Body of pancreas (tissue), 4 donors: ENCODE results near the gene STK25. TPM values are rescaled to one million over a fixed set of nuclear protein-coding genes. Genes with fewer than 3 reads are reported as not detected.

Experiments used
- ATAC-seq: fragments of 150-250 bp; one replicate; pipeline ENCODE4 v1.9.1; 2016
- DNase-seq, 4 donors: peaks; one replicate each; pipeline ENCODE4 v3.0.0-alpha.2; 2019
- H3K27ac ChIP-seq, 4 donors: fragments of 200-600 bp; sonication (generic); 1 replicate in 3 of 4; 2 replicates in 1 of 4; pipeline versions ENCODE4 v1.5.1 to v1.6.1; 2016 to 2019; ENCODE audit warnings: mild to moderate bottlenecking in 1 of 4, mixed read lengths in 1 of 4, moderate library complexity in 1 of 4
- H3K27me3 ChIP-seq, 2 donors: fragments of 200-600 bp; sonication (generic); one replicate each; pipeline ENCODE4 v1.6.0; 2016; ENCODE audit warnings: mild to moderate bottlenecking in 1 of 2
- H3K36me3 ChIP-seq, 2 donors: fragments of 200-600 bp; sonication (generic); replicated peaks in 1 of 2; 2 replicates each; pipeline ENCODE4 v1.5.1; 2016; ENCODE audit warnings: low read depth in 2 of 2; ENCODE audit not compliant: insufficient read depth in 1 of 2
- H3K4me1 ChIP-seq: fragments of 200-600 bp; sonication (generic); one replicate; pipeline ENCODE4 v1.6.0; 2016
- H3K4me3 ChIP-seq, 2 donors: fragments of 200-600 bp; sonication (generic); 1 replicate in 1 of 2; 2 replicates in 1 of 2; pipeline ENCODE4 v1.5.1; 2016 to 2019
- H3K9me3 ChIP-seq, 3 donors: fragments of 200-600 bp; sonication (generic); 1 replicate in 2 of 3; 2 replicates in 1 of 3; pipeline ENCODE4 v1.5.1; 2016
- POLR2A ChIP-seq, 3 donors: fragments of 450-650 bp; IDR thresholded peaks; one replicate each; pipeline ENCODE4 v1.6.1; 2016; ENCODE audit warnings: antibody characterized with exemption in 3 of 3, mild to moderate bottlenecking in 2 of 3
- WGBS, 2 donors: methylation state at CpG; one replicate each; pipeline ENCODE4 v1.1.5; 2017; 5-methylcytosine and 5-hydroxymethylcytosine counted together
- intact Hi-C: fragments of 100-400 bp; cut with DNase I; formaldehyde crosslinking; loops from one replicate; pipeline ENCODE4 v1.15.1; 2023
- total RNA-seq, 2 donors: library from RNA; depleted of rRNA; stranded (reverse); fragments of >200 nt; gene quantifications; one replicate each; pipeline ENCODE4 v1.1.0, GENCODE V29; 2016
- TF ChIP-seq, protein P1 (sequence below), 7 experiments: fragments of 450-650 bp in 4 of 7; fragments of 200-600 bp in 3 of 7; sonication (generic) in 3 of 7; IDR thresholded peaks; one replicate each; pipeline ENCODE4 v1.5.1; 2016 to 2019; ENCODE audit warnings: antibody characterized with exemption in 7 of 7

STK25 gene
- 100 to 1,000 TPM; 129 to 144 TPM for total RNA-seq

- peaks cover 63% of the 10 kb centered on the region for H3K4me1 ChIP-seq
- no peaks in the 10 kb centered on the region for H3K36me3 ChIP-seq
- intact Hi-C loops = no loop called here
- WGBS, 2 donors = 2% methylated on average over 89 of the region's 122 CpGs; no CpG with 5 or more reads in 1 of the 2 donors
- ATAC-seq = peak; percentile 94
- H3K4me3 ChIP-seq = peak within 1 kb of the TSS; percentile 56 to 88
- H3K9me3 ChIP-seq = no peaks in the 10 kb centered on the region
- peak; percentile 43 to 71 (median 65) for TF ChIP-seq POLR2A (IDR thresholded peaks at IDR 0.05)
- TF ChIP-seq, protein P1, sequence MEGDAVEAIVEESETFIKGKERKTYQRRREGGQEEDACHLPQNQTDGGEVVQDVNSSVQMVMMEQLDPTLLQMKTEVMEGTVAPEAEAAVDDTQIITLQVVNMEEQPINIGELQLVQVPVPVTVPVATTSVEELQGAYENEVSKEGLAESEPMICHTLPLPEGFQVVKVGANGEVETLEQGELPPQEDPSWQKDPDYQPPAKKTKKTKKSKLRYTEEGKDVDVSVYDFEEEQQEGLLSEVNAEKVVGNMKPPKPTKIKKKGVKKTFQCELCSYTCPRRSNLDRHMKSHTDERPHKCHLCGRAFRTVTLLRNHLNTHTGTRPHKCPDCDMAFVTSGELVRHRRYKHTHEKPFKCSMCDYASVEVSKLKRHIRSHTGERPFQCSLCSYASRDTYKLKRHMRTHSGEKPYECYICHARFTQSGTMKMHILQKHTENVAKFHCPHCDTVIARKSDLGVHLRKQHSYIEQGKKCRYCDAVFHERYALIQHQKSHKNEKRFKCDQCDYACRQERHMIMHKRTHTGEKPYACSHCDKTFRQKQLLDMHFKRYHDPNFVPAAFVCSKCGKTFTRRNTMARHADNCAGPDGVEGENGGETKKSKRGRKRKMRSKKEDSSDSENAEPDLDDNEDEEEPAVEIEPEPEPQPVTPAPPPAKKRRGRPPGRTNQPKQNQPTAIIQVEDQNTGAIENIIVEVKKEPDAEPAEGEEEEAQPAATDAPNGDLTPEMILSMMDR (IDR thresholded peaks at IDR 0.05) = no peak
- peak; percentile 97 to 98 (median 98) for DNase-seq
- H3K27ac ChIP-seq = peak within 1 kb of the TSS; percentile 65 to 91 (median 85)
- no peaks in the 10 kb centered on the region for H3K27me3 ChIP-seq
Measured at GRCh38 chr2:241508240-241509154, at the start of gene STK25. Gene STK25, minus strand, starts transcription at chr2:241508584. Its CDS starts 549 bp downstream, at chr2:241508035.

DNA sequence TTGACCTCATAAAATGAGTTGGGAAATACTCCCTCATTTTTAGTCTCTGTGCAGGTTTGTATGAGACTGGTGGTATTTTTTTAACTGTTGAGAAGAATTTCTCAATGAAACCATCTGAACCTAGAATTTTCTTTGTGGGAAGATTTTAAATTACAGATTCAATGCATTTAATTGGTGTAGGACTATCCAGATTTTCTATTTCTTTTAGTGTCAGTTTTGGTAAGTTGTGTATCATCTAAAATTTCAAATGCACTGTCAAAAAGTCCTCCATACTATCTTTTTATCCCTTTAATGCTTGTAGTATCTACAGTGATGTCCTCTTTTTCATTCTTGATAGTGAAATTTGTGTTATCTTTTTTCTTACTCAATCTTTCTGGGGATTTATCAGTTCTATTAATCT, 48.4 kb upstream of the STK25 start:
- TF ChIP-seq, protein P1 (IDR thresholded peaks at IDR 0.05) = no peak
- no peak for TF ChIP-seq POLR2A (IDR thresholded peaks at IDR 0.05)
- no peak overlapping the region for H3K4me3 ChIP-seq
- H3K4me1 ChIP-seq = peaks cover 29% of the 10 kb centered on the region
- no peak for DNase-seq
- H3K9me3 ChIP-seq = no peaks in the 10 kb centered on the region
- no peak overlapping the region for H3K27ac ChIP-seq
- H3K27me3 ChIP-seq = no peaks in the 10 kb centered on the region
- ATAC-seq = no peak
- no peaks in the 10 kb centered on the region for H3K36me3 ChIP-seq
- intact Hi-C loops = no loop called here

GRCh38 chr2:241555711-241556110, 47.3 kb upstream of the STK25 start:
- no peaks in the 10 kb centered on the region for H3K36me3 ChIP-seq
- H3K4me3 ChIP-seq = no peak overlapping the region
- no peaks in the 10 kb centered on the region for H3K9me3 ChIP-seq
- 55 to 72% methylated on average over 3 of the region's 3 CpGs for WGBS, 2 donors
- H3K4me1 ChIP-seq = peaks cover 21% of the 10 kb centered on the region
- H3K27me3 ChIP-seq = no peaks in the 10 kb centered on the region
- no peak overlapping the region for H3K27ac ChIP-seq
- TF ChIP-seq, protein P1 (IDR thresholded peaks at IDR 0.05) = no peak
- TF ChIP-seq POLR2A (IDR thresholded peaks at IDR 0.05) = no peak
- ATAC-seq (no peak), DNase-seq (no peak)
- intact Hi-C loops = no loop called here

DNA sequence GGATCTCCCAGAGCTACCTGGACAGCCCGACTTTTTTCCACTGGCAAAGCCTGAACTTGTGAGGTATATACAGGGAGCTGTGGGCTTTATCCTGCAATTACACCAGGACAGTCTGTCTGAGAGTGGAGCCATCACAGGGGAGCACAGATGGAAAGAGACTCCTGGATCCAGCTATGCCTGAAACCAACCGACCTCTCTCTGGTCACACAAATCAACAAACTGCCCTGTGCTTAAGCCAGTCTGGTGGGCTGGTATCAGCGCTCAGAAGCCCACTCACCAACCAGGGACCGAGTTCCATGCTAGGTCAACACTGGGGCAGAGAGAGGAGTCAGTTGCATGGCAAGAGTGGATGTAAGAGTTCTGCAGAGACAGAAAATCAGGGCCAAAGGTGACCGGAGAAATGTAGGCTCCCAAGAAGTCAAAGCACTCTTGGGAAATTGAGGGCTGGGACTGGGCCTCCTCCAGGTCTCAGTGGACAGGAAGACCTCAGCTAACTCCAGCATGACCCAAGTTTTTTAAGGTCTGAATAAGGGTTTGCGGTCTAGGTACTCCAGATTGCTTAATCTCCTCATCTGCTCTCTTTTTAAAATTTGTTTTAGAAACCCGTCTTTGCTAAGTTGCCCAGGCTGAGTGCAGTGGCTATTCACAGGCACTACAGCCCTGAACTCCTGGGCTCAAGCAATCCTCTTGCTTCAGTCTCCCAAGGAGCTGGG, 46.4 kb upstream of the STK25 start:
- Histone ChIP-seq H3K4me1 (peaks cover 11% of the 10 kb centered on the region), H3K27ac (no peak overlapping the region)
- no peak for TF ChIP-seq POLR2A (IDR thresholded peaks at IDR 0.05)
- TF ChIP-seq, protein P1 (IDR thresholded peaks at IDR 0.05) = no peak

More for the DNA sequence above, 46.4 kb upstream of the STK25 start:
- ATAC-seq (no peak), DNase-seq (no peak)
- 85 to 87% methylated on average over 4 to 6 of the region's 7 CpGs for WGBS, 2 donors
- intact Hi-C loops = no loop called here
- H3K36me3 ChIP-seq = no peaks in the 10 kb centered on the region
- no peak overlapping the region for H3K4me3 ChIP-seq
- H3K9me3 ChIP-seq = no peaks in the 10 kb centered on the region
- no peaks in the 10 kb centered on the region for H3K27me3 ChIP-seq
